Measurements from ENCODE around the gene DCAF4. TPM values are rescaled to one million over a fixed set of nuclear protein-coding genes. Genes with fewer than 3 reads are reported as not detected.

Gene DCAF4
- total RNA-seq, 1 donor from 2014 or later = 6.9 TPM

DNA sequence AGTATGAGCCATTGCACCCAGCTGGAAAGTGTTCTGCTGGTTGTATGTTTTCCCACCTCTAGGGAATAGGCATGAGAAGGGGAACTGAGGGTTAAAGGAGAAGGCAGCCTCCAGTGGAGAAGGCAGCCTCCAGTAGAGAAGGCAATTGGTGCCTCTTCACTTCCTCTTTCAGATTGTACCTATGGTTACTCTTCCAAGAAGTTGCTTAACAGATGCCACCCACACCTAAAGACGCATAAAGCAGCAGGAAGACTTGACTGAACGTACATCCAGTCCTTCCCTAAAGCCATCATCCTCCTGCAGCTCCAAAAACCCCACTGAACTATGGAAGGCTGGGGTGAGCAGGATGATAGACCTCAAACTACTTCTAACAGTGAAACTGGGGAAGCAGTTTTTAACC, 45.4 kb upstream of the DCAF4 start:
- no peaks in the 10 kb centered on the region for H3K27me3 ChIP-seq (ENCODE audit: low read depth)
- no peaks in the 10 kb centered on the region for H3K9me3 ChIP-seq (replicated peaks)
- no peak for DNase-seq
- H3K4me3 ChIP-seq = no peak overlapping the region
- H3K36me3 ChIP-seq = no peaks in the 10 kb centered on the region
- no peak overlapping the region for H3K27ac ChIP-seq (replicated peaks)
- peaks cover 96% of the 10 kb centered on the region for H3K4me1 ChIP-seq
- TF ChIP-seq, protein P1, sequence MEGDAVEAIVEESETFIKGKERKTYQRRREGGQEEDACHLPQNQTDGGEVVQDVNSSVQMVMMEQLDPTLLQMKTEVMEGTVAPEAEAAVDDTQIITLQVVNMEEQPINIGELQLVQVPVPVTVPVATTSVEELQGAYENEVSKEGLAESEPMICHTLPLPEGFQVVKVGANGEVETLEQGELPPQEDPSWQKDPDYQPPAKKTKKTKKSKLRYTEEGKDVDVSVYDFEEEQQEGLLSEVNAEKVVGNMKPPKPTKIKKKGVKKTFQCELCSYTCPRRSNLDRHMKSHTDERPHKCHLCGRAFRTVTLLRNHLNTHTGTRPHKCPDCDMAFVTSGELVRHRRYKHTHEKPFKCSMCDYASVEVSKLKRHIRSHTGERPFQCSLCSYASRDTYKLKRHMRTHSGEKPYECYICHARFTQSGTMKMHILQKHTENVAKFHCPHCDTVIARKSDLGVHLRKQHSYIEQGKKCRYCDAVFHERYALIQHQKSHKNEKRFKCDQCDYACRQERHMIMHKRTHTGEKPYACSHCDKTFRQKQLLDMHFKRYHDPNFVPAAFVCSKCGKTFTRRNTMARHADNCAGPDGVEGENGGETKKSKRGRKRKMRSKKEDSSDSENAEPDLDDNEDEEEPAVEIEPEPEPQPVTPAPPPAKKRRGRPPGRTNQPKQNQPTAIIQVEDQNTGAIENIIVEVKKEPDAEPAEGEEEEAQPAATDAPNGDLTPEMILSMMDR (IDR thresholded peaks at IDR 0.05; ENCODE audit: borderline replicate concordance) = no peak
- intact Hi-C loops (cut with micrococcal nuclease) = no loop called here

DNA sequence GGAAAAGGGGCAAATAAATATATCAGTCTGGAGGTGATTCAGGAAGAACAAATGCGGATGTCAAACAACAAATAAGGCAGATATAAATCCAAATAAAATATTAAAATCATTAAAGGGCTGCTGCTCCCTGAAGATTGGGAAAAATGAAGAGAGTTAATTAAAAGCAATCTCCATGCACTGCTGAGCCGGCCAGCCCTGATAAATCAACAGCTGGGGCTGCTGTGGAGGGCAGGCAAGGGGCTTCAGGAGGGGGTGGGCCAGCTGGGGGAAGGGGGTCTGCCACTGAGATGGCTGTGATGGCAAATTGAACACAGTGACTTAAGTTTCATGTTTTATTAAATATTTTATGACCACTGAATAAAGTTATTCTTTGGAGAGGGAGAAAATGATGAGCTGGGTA, 44.7 kb upstream of the DCAF4 start:
- no peak overlapping the region for H3K4me3 ChIP-seq
- no peaks in the 10 kb centered on the region for H3K36me3 ChIP-seq
- intact Hi-C loops (cut with micrococcal nuclease) = no loop called here
- H3K4me1 ChIP-seq = peaks cover 93% of the 10 kb centered on the region
- TF ChIP-seq, protein P1 (IDR thresholded peaks at IDR 0.05; ENCODE audit: borderline replicate concordance) = no peak
- H3K27me3 ChIP-seq (ENCODE audit: low read depth) = no peaks in the 10 kb centered on the region
- no peak for DNase-seq
- no peak overlapping the region for H3K27ac ChIP-seq (replicated peaks)
- H3K9me3 ChIP-seq (replicated peaks) = no peaks in the 10 kb centered on the region

DNA sequence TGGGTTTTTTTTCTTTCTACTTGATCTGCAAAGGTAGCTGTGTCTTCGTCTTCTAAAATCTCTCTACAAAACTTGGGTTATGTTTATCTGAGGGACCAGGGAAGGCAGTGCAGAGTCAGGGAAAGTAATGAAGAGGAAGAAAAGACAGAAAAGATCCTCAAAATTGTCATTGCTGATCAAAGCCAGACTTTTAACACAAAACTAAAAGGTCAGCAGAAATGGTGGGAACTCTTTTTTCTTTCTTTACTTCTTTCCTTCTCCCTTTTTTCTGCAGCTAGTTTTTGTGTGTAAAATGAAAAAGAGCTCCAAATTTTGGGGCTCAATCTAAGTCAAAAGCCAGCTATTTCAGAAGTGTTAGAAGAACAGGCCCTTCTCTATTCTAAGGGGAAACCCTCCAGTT, 44.2 kb upstream of the DCAF4 start:
- Histone ChIP-seq H3K4me3 (no peak overlapping the region), H3K27me3 (ENCODE audit: low read depth) (no peaks in the 10 kb centered on the region), H3K36me3 (no peaks in the 10 kb centered on the region), H3K9me3 (replicated peaks) (no peaks in the 10 kb centered on the region), H3K4me1 (peaks cover 88% of the 10 kb centered on the region), H3K27ac (replicated peaks) (no peak overlapping the region)
- DNase-seq = no peak
- intact Hi-C loops (cut with micrococcal nuclease) = no loop called here
- TF ChIP-seq, protein P1 (IDR thresholded peaks at IDR 0.05; ENCODE audit: borderline replicate concordance) = no peak

DNA sequence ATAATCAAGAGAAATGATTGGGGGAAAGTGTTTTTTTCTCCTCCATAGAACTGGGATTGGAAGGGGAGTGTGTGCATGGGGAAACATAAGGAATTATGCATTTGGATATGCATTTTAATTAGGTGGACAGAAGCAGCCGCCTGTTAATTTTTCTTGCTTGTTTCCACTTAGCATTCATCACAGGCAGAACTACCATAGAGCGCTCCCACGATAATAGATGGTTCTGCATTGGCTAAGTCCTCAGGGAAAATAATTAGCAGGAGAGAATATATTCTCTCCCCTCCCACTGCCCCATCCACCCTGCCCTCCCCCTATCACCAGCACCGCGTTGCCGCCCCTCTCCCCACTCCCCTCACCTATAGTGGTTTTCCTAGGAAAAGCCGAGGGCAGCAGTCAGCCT, 43.8 kb upstream of the DCAF4 start:
- no peak for DNase-seq
- no peaks in the 10 kb centered on the region for H3K9me3 ChIP-seq (replicated peaks)
- peaks cover 84% of the 10 kb centered on the region for H3K4me1 ChIP-seq
- TF ChIP-seq, protein P1 (IDR thresholded peaks at IDR 0.05; ENCODE audit: borderline replicate concordance) = no peak
- H3K36me3 ChIP-seq = no peaks in the 10 kb centered on the region
- no peak overlapping the region for H3K4me3 ChIP-seq
- no peak overlapping the region for H3K27ac ChIP-seq (replicated peaks)
- intact Hi-C loops (cut with micrococcal nuclease) = no loop called here
- no peaks in the 10 kb centered on the region for H3K27me3 ChIP-seq (ENCODE audit: low read depth)

DNA sequence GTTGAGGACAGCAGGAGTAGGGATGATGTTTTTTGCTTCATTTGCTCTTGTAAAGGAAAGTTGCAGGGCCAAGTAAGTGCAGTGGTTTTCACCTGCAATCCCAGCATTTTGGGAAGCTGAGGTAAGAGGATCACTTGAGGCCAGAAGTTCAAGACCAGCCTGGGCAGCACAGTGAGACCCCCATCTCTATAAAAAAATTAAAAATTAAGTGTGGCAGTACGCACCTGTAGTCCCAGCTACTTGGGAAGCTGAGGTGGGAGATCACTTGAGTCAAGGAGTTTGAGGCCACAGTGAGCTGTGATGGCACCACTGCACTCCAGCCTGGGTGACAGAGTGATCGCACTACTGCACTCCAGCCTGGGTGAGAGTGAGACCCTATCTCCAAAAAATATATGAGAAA, 43.2 kb upstream of the DCAF4 start:
- Histone ChIP-seq H3K4me1 (peaks cover 81% of the 10 kb centered on the region), H3K27ac (replicated peaks) (peak overlapping the region; percentile 20), H3K9me3 (replicated peaks) (no peaks in the 10 kb centered on the region), H3K4me3 (no peak overlapping the region), H3K27me3 (ENCODE audit: low read depth) (no peaks in the 10 kb centered on the region), H3K36me3 (no peaks in the 10 kb centered on the region)
- TF ChIP-seq, protein P1 (IDR thresholded peaks at IDR 0.05; ENCODE audit: borderline replicate concordance) = no peak
- intact Hi-C loops (cut with micrococcal nuclease) = no loop called here
- DNase-seq = no peak

DNA sequence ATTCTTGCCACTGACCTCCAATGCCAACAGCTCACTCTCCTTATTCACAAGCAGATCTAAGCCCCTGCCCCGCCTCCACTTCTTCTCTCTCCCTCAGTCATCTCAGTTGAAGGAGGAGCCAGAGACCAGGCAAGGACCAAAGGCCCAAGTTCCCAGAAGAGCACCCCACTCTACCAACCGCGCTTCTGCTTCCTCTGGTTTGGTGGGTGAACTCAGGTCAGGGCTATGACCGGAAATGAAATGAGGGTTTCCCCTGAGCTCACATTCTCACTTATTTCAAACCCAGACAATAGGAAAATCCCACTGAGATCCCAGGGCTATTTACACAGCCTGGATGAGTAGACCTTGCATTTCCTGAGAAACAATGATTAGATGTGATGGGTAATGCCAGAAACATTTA, 42.3 kb upstream of the DCAF4 start:
- Histone ChIP-seq H3K36me3 (no peaks in the 10 kb centered on the region), H3K27ac (replicated peaks) (peak overlapping the region; percentile 20), H3K4me3 (no peak overlapping the region), H3K27me3 (ENCODE audit: low read depth) (no peaks in the 10 kb centered on the region), H3K9me3 (replicated peaks) (no peaks in the 10 kb centered on the region), H3K4me1 (peaks cover 81% of the 10 kb centered on the region)
- intact Hi-C loops (cut with micrococcal nuclease) = no loop called here
- DNase-seq = no peak
- TF ChIP-seq, protein P1 (IDR thresholded peaks at IDR 0.05; ENCODE audit: borderline replicate concordance) = no peak
